KG1 (cell line): ENCODE data around the gene MACROD1.

ENCODE experiments used
- DNase-seq: peaks from one replicate; lab custom pipeline; 2025; lab: John Stamatoyannopoulos, UW

Gene MACROD1

DNA sequence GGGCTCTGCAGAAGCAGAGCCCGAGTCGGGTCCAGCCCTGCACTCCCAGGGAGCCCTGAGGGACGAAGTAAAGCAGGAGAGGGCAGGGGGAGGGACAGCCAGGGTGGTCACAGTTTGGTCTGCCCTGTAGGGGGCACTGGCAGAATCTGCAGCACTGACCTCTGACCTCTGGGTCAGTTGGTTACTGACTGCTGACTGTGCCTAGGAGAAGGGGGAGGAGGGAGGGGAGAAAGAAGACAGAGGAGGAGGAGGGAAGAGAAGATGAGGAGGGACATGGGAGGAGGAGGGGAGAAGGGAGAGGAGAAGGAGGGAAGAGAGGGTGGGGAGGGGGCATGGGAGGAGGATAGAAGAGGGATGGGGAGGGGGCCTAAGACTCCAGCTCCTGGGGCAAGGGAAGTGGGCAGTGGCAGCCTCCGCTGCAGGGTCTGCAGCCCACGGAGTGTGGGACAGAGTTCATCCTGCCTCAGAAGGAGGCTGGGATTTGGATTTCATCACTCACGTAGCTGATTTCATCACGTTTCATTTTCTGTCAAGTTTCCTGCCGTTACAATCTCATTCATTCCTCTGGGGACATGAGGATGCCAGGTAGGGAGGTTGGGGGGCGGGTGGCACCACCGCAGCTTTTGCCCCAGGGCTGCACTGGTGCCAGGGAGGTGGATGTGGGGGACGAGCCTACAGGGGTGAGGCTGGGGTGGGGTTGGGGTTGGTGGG, 75.0 kb downstream of the MACROD1 start:
- no peak for DNase-seq

DNA sequence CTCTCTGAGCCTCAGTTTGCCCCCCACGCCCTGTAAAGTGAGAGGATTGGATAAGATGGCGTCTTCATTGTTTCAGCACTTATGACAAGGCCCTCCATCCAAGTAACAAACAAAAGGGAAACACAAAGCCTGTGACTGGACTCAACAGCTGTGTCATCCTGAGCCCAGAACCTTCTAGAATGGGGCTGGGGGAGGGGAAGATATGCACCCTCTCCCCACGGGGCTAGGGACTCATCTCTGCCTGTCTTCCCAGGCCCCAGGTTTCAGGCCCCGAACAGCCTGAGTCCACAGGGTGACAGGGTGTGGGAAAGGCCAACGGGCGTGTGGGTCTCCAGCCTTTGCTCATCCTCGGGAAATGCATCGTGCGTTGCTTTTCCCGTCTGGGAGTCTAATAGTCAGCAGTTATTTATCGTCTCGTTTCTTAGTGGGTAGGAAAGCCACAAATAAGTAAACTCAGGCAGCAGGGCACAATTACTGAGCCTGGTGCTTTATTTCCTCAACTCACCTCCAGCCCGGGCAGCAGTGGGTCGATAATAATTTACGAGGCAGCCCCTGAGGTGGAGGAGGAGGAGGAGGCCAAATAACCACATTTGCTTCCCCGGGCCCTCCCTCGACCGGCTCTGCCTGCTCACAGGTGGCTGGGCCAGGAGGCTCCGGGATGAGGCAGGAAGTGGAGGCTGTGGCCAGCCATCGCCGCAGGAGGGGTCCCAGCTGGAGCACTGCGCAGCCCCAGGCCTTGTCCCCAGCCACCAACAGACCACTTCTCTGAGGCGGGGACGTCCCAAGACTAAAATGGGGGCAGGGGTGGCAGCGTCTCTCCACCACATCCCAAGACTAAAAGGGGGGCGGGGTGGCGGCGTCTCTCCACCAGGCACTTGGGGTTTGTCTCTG, 75.8 kb downstream of the MACROD1 start:
- peak; percentile 58 for DNase-seq

DNA sequence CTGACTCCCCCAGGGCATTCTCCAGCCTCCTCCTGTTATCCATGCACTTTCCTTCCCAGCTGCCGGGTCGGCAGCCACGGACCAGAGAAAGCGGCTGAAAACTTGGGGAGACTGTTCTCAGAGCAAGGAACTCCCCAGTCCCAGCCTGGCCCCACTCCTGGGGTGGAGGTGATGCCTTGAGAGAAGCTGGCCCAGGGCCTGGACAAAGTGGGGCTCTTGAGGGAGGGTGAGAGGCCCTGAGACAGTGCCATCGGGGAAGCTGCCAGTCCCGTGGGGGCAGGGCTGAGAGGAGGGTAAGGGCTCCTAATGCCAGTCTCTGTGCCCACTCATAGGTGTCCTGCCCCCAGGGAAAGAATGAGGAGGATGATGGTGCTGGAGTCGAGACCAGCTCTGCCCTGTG, 76.4 kb downstream of the MACROD1 start:
- DNase-seq, result no peak

DNA sequence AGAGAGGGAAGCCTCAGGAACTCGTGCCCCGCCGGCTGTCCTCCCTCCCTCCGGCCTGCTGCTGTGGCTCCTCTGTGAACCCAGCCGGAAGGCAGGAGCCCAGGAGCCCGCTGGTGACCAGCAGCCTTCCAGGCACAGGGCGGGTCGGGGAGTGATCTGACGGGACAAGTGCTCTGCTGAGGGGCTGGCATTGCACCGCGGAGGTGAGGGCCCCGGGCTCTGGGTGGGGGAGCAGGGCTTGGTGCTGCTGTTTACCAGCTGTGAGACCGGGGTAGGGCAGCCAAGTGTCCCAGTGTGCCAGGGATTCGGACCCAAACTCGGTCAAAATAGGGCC, 76.9 kb downstream of the MACROD1 start:
- DNase-seq, result no peak

DNA sequence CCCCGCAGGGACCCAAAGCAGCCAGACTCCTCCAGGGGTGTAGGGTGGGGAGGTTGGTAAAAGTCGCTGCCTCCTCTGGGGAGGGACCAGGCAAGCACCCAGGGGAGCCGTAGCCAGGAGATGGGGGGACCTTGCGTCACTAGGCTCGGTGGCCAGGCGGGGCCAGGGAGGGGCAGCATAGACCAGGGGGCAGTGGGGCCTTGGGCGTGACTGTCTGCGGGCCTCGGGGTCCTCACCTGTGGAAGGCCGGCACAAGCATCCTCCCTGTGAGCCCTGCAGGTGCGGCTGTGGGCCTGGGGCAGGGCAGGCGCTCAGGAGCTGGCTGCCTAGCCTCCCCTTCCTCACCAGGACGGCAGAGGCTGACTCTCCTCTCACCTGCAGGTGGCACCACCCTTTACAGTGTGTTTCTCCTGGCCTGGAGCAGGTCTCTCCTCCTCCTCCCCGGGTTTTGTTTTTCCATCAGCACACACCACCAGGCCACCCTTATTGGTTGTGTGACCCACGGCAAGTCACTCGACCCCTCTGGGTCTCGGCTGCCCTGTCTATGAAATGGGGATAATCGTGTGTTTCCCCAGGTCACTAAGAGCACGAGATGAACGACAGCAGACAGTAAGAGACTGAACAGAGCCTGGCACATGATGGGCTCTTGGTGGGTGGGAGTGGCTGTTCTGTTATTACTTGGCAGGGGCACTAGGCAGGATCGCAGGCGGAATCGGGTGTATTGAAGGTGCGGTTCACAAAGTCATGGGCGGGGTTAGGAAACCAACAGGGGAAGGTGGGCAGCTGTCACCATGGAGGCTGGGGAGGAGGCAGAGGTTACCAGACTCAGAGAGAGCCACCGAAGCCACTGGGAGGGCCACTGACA, 77.5 kb downstream of the MACROD1 start:
- DNase-seq, result no peak

DNA sequence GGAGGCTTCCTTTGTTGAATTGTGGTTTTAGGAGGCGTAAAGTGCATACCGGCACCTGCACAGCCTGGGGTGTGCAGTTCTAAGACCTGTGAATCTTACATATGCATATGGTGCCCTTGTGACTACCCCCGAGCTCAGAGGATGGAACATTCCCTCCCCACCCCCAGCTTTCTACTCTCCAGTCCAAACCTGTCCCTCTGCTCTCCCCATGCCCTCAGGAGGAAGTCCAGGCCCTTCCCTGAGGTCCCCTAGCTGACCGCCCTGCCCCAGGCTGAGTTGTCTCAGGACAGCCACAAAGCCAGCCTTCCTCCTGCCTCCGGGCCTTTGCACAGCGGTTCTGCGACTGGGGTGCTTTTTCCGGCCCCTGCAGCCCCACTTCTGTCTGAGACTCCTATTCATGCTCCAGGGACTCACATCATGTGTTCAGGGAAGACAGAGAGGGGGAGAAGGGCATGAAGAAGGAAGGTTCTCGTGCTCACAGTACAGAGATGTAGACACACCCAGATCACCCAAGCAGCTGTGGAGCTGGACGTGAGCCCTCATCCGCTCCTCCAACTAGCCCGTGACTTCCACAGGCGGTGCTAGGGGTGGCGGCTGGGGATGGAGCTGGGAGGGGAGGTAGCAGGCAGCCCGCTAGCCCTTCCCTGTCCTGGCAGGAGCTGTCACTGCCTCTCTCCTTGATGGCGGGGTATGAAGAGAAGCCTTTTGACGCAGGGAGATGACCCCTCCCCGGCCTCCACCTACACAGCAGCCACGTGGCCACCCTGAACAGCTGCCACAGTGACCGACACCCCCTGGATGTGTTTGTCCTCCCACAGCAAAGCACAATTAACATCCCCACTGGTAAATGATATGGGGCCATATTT, 79.4 kb downstream of the MACROD1 start:
- no peak for DNase-seq

DNA sequence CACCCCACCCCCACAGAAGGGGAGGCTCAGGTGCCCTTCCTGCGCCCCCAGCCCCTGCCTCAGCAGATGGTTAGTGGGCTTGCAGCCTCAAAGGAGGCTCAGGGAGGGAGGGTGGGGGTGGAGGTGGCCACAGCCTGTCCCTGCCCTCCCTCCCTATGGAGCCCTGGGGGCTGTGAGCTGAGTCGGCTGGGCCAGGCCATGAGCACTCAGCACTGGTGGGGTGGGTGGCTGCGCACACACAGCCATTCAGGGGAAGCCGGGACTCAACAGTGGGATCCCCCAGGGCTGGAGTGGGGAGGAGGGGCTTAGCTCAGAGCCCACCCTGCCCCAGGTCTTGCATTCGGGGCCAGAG, 80.0 kb downstream of the MACROD1 start:
- no peak for DNase-seq

DNA sequence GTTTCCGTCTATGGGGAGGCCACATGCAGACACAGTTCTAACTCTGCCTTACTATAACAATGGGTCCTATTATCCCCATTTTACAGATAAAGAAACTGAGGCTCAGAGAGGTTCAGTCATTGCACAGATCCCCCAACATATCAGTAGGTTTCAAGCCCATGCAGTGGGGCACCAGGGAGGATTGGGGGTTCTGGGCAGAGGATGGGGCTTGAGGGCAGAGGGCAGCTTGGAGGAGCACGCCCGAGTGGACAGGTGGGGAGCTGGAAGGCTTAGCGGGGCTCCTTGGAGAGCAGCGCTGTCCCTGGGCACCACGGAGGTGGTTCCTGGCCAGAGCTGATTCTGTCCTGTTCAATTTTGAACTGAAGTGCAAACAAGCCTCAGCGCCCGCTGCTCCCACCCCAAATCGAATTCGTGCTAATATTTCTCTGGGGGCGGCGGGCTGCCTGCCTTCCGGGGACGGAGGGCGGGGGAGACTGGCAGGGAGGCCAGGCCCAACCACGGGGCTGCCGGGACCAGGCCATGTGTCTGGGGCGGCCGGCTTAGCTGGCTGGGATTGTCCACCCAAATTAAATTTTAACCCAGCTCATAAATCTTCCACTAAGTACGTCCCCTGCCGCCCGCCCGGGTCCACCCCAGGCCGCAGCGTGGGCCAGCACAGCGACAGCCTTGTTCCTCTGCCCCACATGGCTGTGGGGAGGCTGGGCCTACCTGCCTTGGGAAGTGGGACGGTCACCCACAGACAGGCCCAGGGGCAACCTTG, 80.8 kb downstream of the MACROD1 start:
- no peak for DNase-seq

DNA sequence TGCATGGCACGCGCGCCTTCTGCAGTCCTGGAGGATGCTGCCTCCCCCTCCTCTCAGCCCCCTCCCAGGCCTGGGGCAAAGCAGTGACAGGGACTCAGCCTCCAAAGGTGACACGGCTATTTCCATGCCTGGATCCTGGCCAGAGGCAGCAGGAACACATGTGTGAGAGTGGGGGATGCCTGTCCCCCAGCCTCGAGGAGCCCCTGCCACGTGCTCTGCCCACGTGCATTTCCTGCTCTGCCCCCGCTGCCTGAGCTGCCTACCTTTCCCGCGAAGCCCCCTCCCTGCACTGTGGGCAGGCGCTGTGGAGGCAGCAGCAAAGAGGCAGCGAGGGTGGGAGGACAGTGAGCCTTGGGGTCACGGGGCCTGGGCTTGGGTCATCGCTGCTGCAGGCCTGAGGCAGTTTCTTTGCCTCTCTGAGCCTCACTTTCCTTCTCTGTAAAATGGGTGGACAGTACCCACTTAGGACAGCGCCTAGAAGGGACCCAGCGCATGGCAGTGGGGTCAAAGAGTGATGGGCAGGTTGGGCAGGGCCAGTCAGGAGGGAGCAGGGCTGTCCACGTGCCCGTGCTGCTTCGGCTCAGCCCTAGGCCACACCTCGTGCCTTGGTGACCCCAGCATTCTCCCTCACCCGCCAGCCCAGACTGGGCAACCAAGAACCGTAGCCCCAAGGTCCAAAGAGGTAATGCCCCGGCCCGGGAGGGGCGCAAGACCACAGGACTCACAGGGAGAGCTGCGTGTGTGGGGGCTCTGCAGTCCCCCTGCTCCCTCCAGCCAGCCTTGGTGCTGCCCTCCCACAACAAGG, 81.6 kb downstream of the MACROD1 start:
- DNase-seq, result no peak

DNA sequence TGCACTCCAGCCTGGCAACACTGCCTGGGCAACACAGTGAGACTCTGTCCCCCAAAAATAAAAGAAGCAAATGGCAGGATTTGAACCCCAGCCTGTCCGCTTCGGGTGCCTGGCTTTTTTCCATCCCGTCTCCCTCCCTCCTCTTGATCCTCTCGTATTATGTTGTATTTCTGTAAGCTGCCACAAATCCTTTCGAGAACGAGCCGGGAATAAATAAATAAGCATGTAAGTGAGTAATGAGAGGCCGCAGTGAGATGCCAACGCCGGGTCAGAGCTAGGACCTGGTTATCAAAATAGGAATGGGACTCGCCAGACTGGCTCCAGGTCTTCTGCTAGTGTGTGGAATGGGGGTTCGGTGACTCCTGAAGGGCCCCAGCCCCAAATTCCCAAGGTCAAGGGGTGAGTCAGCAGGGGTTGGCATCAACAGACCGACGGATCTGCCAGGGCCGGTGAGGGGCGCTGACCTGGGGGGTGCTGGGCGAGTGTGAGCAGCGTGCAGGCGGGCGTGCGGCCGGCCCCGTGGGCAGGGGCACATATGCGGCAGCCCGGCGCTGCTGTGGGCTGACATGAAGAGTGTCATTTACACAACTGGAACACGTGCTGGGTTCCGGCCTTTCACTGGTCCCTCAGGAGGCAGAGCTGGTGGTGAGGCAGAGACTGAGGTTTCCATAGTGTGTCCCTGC, 82.4 kb downstream of the MACROD1 start:
- DNase-seq, result no peak

DNA sequence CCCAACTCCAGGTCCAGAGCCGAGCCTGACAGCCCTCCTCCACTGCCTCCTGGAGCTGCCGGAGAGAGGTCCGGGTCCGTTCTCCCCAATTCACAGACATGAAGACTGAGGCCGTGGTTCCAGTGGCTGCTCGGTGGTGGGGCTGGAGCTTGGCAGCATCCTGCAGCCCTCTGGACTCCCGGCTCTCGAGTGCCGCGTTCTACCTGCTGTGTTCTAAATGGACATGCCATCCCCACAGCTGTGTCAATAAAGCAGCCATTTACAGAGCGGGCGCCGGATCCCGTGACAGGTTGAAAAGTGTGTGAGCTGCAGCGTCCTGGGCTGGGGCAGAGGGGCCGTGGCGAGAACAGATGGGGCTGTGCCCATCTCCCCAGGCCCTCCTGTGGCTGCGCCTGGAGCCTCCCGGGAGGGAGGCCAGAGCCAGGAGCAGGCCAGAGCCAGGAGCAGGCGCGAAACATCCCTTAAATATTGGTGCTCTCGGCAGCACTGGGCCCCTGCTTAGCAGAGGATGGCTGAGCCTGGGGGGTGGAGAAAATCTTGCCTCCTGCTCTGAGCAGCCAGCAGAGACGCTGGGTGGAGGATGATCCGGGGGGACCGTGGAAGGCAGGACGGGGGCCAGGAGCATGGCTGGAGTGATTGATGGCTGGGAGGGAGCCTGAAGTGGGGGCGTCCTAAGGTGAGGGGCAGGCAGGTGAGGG, 84.0 kb downstream of the MACROD1 start:
- DNase-seq, result no peak

DNA sequence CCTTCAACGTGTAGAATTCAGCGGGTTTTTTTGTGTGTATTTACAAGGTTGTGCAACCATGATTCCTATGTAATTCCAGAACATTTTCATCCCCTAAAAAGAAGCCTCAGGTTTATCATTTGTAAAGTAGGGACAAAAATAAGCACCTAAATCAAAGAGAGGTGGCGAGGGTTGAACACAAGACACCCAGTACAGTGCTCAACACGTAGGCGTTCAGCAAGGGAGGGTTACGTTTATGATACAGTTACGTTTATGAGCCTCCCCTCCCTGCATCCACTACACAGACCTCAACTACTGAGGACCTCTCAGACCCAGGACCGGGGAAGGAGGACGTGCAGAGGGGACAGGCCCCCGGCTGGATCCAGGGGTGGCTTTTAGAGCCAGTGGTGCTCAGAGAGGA, 85.5 kb downstream of the MACROD1 start:
- DNase-seq, result no peak

DNA sequence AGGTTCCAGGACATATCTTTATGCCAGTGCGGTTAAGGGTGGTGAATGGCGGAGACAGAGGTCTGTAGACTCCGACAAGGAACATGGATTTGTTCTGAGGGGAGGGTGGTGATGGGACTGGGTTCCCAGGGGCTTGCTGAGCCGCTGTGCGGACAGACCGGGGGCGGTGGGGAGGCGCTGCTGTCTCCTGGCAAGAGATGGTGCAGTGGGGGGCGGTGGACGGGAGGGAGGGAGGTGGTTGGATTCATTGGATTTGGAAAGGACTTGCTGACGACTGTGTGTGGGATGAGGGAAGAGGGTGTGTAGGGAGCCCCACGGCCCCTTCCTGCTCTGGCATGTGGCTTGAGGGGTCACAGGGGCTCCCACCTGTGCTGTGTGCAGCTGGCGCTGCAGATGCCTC, 87.0 kb downstream of the MACROD1 start:
- no peak for DNase-seq

DNA sequence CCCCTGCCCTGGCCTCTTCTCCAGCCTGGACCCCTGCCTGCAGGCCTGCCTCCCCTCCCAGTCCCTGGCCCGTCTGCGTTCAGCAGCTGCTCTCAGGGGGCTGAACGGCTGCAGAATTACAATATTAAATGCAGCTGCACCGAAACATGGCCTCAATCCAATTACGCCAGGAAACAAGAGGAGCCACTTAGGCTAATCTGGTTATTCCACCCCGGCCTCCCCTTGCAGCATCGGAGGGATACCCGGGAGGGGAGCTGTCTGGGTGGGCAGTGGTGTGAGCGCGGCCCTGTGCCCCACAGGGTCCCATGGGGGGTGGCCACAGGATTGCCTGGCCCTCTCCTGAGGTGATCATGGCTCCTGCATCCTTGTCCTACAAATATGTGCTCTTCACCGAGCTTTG, 87.6 kb downstream of the MACROD1 start:
- DNase-seq, result no peak

DNA sequence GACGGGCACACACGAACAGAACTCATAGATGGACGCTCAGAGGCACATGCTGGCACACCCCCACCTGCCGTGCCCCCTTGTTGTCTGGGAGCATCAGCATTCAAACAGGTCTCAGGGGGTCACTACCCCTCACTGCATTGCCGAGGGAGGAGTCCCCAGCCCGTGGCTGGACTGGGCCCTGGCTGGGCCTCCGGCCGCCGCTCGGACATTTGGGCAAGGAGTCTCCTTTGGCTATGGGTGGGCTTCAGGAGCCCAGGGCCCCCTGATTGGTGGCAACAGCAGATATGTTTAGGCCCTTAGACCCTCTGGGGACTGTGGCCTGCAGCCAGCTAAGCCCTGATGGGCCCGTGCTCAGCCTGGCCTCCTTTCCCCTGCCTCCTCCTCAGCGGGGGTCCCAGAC, 88.3 kb downstream of the MACROD1 start:
- no peak for DNase-seq

DNA sequence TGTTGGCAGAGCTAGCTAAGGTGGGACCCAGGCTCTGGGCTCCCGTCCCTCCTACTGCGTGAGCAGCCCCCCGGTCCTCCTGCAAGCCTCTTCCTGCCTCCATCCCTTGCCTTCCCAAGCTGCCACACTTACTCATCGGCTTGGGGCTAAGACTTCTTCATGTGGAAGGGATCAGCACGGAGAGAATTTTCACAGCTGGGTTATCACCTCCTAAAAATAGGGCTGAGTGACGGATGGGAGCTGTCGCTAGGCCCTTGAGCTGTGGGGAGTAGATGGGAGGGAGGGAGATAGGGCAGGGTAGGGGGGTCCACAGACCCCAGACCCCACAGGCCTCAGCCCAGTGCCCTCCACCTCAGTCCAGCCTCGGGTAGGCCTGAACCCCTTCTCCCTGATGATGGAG, 89.2 kb downstream of the MACROD1 start:
- no peak for DNase-seq

DNA sequence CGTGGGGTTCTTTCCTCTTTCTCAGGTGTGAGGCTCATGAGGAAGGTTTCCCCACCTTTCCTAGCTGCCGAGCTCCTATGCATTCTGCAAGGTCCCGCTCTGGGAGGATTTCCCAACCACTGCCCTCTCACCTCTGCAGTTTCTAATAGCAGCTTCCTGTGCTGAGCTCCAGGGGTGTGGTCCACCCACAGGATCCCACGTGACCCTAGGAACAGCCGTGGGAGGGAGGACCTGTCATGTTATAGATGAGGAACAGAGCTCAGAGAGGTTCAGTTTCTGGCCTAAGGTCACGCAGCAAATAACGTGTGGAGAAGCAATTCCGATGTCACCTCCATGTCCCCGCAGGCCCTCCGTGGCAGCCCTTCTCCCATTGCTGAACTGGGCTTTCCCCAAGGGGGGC, 91.7 kb downstream of the MACROD1 start:
- no peak for DNase-seq

DNA sequence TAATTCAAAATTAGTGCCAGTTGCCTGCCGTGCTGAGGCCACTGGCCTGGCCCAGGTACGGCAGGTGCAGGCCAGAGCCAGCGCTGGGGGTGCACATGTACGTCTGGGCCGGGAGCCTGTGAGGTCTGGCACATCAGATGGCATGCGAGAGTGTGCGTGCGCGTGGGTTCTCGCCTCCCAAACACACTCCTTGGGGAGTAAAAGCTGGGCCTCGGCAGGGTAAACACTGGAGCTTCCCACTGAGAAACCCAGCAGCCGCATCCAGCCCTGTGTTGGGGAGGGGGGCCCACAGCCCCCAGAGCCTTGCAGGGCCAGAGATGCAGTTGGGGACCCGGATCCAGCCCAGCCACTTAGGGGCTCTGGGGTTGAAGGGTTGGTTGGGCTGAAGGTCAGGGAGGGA, 92.4 kb downstream of the MACROD1 start:
- no peak for DNase-seq

DNA sequence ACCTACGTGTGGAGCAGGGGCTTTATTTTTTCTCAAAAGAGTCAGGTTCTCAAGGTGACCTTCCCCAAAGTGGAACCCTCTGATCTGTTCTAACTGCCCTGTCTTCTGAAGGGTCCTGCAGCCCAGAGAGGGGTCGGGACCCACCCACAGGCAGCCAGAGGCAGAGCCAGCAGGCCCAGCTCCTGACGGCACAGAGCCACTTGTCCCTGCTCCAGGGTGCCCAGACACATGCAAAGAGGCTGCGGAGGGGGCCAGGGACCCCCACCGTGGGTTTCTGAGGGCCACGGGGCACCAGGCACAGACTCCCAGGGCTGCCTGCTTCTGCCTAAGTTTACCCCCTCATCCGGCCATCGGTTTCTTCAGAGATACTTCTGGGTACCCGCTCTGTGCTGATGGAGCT, 93.0 kb downstream of the MACROD1 start:
- no peak for DNase-seq
